ENCODE results near the gene TRIM34.

GRCh38 chr11:5624489-5625279 lies at the start of gene TRIM34:
- TF ChIP-seq CTCF (IDR thresholded peaks at IDR 0.05): no peak
- TF ChIP-seq POLR2A (IDR thresholded peaks at IDR 0.05): no peak

Data from testis (tissue), 2 donors.